Measurements from ENCODE around the gene OR56A4. TPM values are rescaled to one million over a fixed set of nuclear protein-coding genes. Genes with fewer than 3 reads are reported as not detected.

OR56A4 gene
- total and polyA plus RNA-seq, 8 donors, result not detected

- H3K9me3 ChIP-seq, result peaks cover 0 to 12% (median 8%) of the 10 kb centered on the region in 4 donors
- intact Hi-C loops (cut with DNase I; ENCODE audit: low total_unique reads), result no loop called here
These were observed 51.2 kb downstream of the OR56A4 start for GRCh38 chr11:5955586-5955985.

More at GRCh38 chr11:5955586-5955985, 51.2 kb downstream of the OR56A4 start:
- H3K27ac ChIP-seq, result no peak overlapping the region
- WGBS, 5 donors, result 76 to 91% (median 87%) methylated on average over 3 of the region's 3 CpGs
- H3K27me3 ChIP-seq, result no peaks in the 10 kb centered on the region
- DNase-seq, result no peak
- TF ChIP-seq CTCF (IDR thresholded peaks at IDR 0.05) (no peak), EP300 (IDR thresholded peaks at IDR 0.05) (no peak), POLR2A (IDR thresholded peaks at IDR 0.05) (no peak), POLR2AphosphoS5 (IDR thresholded peaks at IDR 0.05) (no peak)
- no peak overlapping the region for H3K4me3 ChIP-seq
- H3K4me1 ChIP-seq, result no peaks in the 10 kb centered on the region
- H3K36me3 ChIP-seq, result no peaks in the 10 kb centered on the region

Small RNAs within 50 kb of the gene (small RNA-seq; reads per million reads assigned to genes)
- gene RNA5SP329, result 0 to 1.2 (median 0.19) reads per million in 4 donors

Other genes starting within 250 kb of the OR56A4 start
- gene OR52N5, start 223.6 kb downstream of the OR56A4 start, total RNA-seq, result not detected
- gene OR52N5, start 223.6 kb downstream of the OR56A4 start, polyA plus RNA-seq, result not detected
- not detected for gene OR52N1, start 215.7 kb downstream of the OR56A4 start, total RNA-seq
- not detected for gene OR52N1, start 215.7 kb downstream of the OR56A4 start, polyA plus RNA-seq
- not detected for gene OR52N2, start 198.0 kb downstream of the OR56A4 start, total RNA-seq
- 1 to 10 TPM in 1 of 3 donors, under 1 TPM in 1, not detected in 1; 0.31 to 1.4 TPM for gene OR52N2, start 198.0 kb downstream of the OR56A4 start, polyA plus RNA-seq
- gene OR52E6, start 165.0 kb downstream of the OR56A4 start, total RNA-seq, result not detected
- not detected for gene OR52E6, start 165.0 kb downstream of the OR56A4 start, polyA plus RNA-seq
- not detected for gene OR52E8, start 149.3 kb downstream of the OR56A4 start, total RNA-seq
- gene OR52E8, start 149.3 kb downstream of the OR56A4 start, polyA plus RNA-seq, result not detected
- not detected for gene OR52E4, start 126.3 kb downstream of the OR56A4 start, total RNA-seq
- gene OR52E4, start 126.3 kb downstream of the OR56A4 start, polyA plus RNA-seq, result not detected
- not detected for gene OR52E5, start 113.7 kb downstream of the OR56A4 start, total RNA-seq
- gene OR52E5, start 113.7 kb downstream of the OR56A4 start, polyA plus RNA-seq, result not detected
- not detected for gene OR56A3, start 64.7 kb downstream of the OR56A4 start, total RNA-seq
- not detected for gene OR56A3, start 64.7 kb downstream of the OR56A4 start, polyA plus RNA-seq
- gene OR56A5, start 38.5 kb downstream of the OR56A4 start, total RNA-seq, result not detected
- gene OR56A5, start 38.5 kb downstream of the OR56A4 start, polyA plus RNA-seq, result not detected
- not detected for gene OR52L1, start 20.0 kb downstream of the OR56A4 start, total RNA-seq
- gene OR52L1, start 20.0 kb downstream of the OR56A4 start, polyA plus RNA-seq, result not detected
- gene OR56A1, start 23.8 kb upstream of the OR56A4 start, total RNA-seq, result under 1 TPM in 1 of 5 donors, not detected in 4; 0.18 TPM
- not detected for gene OR56A1, start 23.8 kb upstream of the OR56A4 start, polyA plus RNA-seq
- gene OR56B4, start 100.7 kb upstream of the OR56A4 start, total RNA-seq, result not detected
- under 1 TPM in 1 of 3 donors, not detected in 2; 0.61 TPM for gene OR56B4, start 100.7 kb upstream of the OR56A4 start, polyA plus RNA-seq
- gene OR52B2, start 163.4 kb upstream of the OR56A4 start, total RNA-seq, result not detected
- gene OR52B2, start 163.4 kb upstream of the OR56A4 start, polyA plus RNA-seq, result not detected
- not detected for gene OR52W1, start 192.3 kb upstream of the OR56A4 start, total RNA-seq
- not detected for gene OR52W1, start 192.3 kb upstream of the OR56A4 start, polyA plus RNA-seq
- gene C11orf42, start 198.6 kb upstream of the OR56A4 start, total RNA-seq, result not detected
- not detected for gene C11orf42, start 198.6 kb upstream of the OR56A4 start, polyA plus RNA-seq
- gene FHIP1B, start 227.7 kb upstream of the OR56A4 start, total RNA-seq, result 100 to 1,000 TPM in 2 of 5 donors, 10 to 100 TPM in 3; 22.9 to 324 (median 44.6) TPM
- 10 to 100 TPM; 17.0 to 32.1 (median 19.6) TPM for gene FHIP1B, start 227.7 kb upstream of the OR56A4 start, polyA plus RNA-seq
- not detected for gene CNGA4, start 232.1 kb upstream of the OR56A4 start, total RNA-seq
- gene CNGA4, start 232.1 kb upstream of the OR56A4 start, polyA plus RNA-seq, result under 1 TPM in 1 of 3 donors, not detected in 2; 0.08 TPM